HEK293T (cell line): ENCODE results near the gene LNX1.

Experiments used
- ARNT ChIP-seq: fragments of 450-650 bp; IDR thresholded peaks from 2 replicates; pipeline ENCODE4 v1.6.1; 2017; ENCODE audit warnings: mild to moderate bottlenecking
- ELF4 ChIP-seq: fragments of 450-650 bp; IDR thresholded peaks from 2 replicates; pipeline ENCODE4 v1.6.1; 2017; ENCODE audit warnings: antibody characterized with exemption
- FOXM1 ChIP-seq: fragments of 450-650 bp; IDR thresholded peaks from 2 replicates; pipeline ENCODE4 v1.6.1; 2017; ENCODE audit warnings: mild to moderate bottlenecking, borderline replicate concordance
- PKNOX1 ChIP-seq: fragments of 450-650 bp; IDR thresholded peaks from 2 replicates; pipeline ENCODE4 v1.6.1; 2016
- ZNF384 ChIP-seq: fragments of 450-650 bp; IDR thresholded peaks from 2 replicates; pipeline ENCODE4 v1.6.1; 2016

DNA sequence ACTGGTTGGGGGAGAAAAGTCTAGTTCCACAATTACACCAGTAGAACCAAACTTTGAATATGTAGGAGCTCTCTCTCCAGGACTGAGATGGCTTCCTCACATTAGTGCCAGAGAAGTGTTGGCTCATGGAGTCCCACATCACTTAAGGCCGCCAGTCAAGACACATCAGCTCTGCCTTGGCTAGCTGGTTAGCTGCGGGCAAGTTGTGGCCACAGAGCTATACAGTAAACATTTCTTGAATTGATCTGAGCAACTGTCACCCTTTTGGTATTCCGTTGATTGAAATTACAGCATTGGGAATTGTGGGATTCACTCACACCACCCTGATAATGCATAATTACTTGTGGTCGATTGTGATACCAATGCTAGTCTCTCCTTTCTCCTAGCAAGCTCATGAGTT lies 76.2 kb downstream of the LNX1 start:
- TF ChIP-seq ZNF384 (no peak), FOXM1 (no peak), PKNOX1 (no peak), ARNT (no peak), ELF4 (no peak)
